ENCODE data around the gene HEG1.

DNA sequence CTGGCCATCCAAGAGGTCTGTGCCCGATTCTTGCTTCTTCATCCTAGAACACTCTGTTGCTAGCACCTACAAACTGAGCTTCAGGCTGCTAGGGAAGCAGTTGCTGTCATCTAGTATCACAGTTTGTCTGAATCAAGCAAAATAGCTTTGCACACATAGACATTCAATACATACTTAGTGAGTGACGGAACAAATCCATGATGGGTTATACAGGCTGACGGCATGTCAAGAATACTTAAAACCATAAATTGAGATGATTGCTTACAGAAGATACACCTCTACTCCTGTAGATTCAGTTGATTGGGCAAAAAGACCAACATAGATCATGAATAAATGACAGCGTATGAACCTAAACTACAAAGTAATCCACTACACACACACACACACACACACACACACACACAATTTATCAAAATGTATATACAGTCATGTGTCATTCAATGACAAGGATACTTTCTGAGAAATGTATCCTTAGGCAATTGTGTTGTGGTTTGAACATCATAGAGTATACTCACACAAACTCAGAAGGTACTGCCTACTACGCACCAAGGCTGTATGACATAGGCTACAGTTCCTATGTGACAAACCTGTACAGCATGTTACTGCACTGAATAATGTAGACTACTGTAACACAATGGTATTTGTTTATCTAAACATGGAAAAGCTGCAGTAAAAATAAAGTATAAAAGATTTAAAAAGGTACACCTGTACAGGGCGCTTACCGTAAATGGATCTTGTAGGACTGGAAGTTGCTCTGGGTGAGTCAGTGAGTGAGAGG lies 14.4 kb upstream of the HEG1 start:
- TF ChIP-seq, protein P1, sequence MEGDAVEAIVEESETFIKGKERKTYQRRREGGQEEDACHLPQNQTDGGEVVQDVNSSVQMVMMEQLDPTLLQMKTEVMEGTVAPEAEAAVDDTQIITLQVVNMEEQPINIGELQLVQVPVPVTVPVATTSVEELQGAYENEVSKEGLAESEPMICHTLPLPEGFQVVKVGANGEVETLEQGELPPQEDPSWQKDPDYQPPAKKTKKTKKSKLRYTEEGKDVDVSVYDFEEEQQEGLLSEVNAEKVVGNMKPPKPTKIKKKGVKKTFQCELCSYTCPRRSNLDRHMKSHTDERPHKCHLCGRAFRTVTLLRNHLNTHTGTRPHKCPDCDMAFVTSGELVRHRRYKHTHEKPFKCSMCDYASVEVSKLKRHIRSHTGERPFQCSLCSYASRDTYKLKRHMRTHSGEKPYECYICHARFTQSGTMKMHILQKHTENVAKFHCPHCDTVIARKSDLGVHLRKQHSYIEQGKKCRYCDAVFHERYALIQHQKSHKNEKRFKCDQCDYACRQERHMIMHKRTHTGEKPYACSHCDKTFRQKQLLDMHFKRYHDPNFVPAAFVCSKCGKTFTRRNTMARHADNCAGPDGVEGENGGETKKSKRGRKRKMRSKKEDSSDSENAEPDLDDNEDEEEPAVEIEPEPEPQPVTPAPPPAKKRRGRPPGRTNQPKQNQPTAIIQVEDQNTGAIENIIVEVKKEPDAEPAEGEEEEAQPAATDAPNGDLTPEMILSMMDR (conservative IDR thresholded peaks at IDR 0.05; ENCODE audit: low read depth, low read length) = no peak
- no peak for TF ChIP-seq EZH2 (IDR thresholded peaks at IDR 0.05; ENCODE audit: borderline replicate concordance, low read depth, low read length, poor library complexity, severe bottlenecking)

Data from A673 (cell line).